ENCODE results near the gene CHRND. TPM values are rescaled to one million over a fixed set of nuclear protein-coding genes. Genes with fewer than 3 reads are reported as not detected.

The CHRND gene
- total RNA-seq, 1 experiment from 2014 or later = not detected

DNA sequence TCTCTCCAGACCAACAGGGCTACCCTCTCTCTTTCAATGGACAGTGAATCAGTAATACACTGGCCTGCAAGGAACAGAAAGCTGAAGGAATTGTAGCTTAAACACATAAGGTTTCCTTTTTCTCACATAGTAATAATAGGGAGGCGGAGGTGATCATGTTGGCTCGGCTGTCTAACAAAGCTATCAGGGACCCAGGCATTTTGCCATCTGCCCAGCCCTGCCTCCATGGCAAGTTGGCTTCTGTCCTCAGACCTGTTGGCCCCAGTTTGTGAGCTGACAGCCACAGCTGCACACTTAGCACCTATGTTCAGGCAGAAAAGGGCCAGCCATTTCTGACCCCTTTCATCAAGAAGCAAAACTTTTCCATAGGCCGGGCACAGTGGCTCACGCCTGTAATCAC lies 11.5 kb downstream of the CHRND start:
- no peaks in the 10 kb centered on the region for H3K9me2 ChIP-seq (ENCODE audit: insufficient read depth)
- CTCF ChIA-PET = no interaction called here

GRCh38 chr2:232538671-232539070 lies 12.7 kb downstream of the CHRND start:
- Histone ChIP-seq H3K4me3 (no peak overlapping the region), H3K27me3 (ENCODE audit: insufficient read depth, low read depth) (no peaks in the 10 kb centered on the region), H3K9me3 (ENCODE audit: insufficient read depth, low read depth) (0 out of 2 replicates have a peak, but pooled peaks cover 2% of the 10 kb centered on the region), H3K36me3 (ENCODE audit: low read depth) (no peaks in the 10 kb centered on the region), H4K20me1 (ENCODE audit: insufficient read depth) (no peaks in the 10 kb centered on the region), H3K27ac (no peak overlapping the region), H3K9me2 (ENCODE audit: insufficient read depth) (no peaks in the 10 kb centered on the region), H3K4me2 (no peak overlapping the region), H3F3A (ENCODE audit: insufficient read depth, low read depth) (no peaks in the 10 kb centered on the region), H3K79me2 (ENCODE audit: low read depth) (no peaks in the 10 kb centered on the region), H2AFZ (no peak overlapping the region), H3K4me1 (replicated peaks; ENCODE audit: insufficient read depth) (no peaks in the 10 kb centered on the region)
- no peak for DNase-seq
- no TSS peak for BruUV-seq (replicated peaks)
- no peak for TF ChIP-seq CTCF (conservative IDR thresholded peaks at IDR 0.05)
- TF ChIP-seq EZH2 (IDR thresholded peaks at IDR 0.05; ENCODE audit: low read depth) = no peak
- intact Hi-C loops (cut with micrococcal nuclease; ENCODE audit: unreplicated experiment) = no loop called here
- ChIA-PET POLR2A (ENCODE audit: unreplicated experiment) (interaction anchor here (0.6 kb wide), 1 partner anchor 88 kb away, joined by 11 read pairs; no protein-coding TSS in a partner anchor), CTCF (interaction anchor here (0.6 kb wide), 1 partner anchor 228 kb away, joined by 7 read pairs; no protein-coding TSS in a partner anchor)

More for the DNA sequence above, 11.5 kb downstream of the CHRND start:
- H3K4me2 ChIP-seq = no peak overlapping the region
- no peak overlapping the region for H2AFZ ChIP-seq
- no peaks in the 10 kb centered on the region for H3K27me3 ChIP-seq (ENCODE audit: insufficient read depth, low read depth)
- no peak for TF ChIP-seq EZH2 (IDR thresholded peaks at IDR 0.05; ENCODE audit: low read depth)
- TF ChIP-seq CTCF (conservative IDR thresholded peaks at IDR 0.05) = no peak
- intact Hi-C loops (cut with micrococcal nuclease; ENCODE audit: unreplicated experiment) = no loop called here
- no peaks in the 10 kb centered on the region for H4K20me1 ChIP-seq (ENCODE audit: insufficient read depth)
- H3K79me2 ChIP-seq (ENCODE audit: low read depth) = no peaks in the 10 kb centered on the region
- POLR2A ChIA-PET (ENCODE audit: unreplicated experiment) = no interaction called here
- no peaks in the 10 kb centered on the region for H3F3A ChIP-seq (ENCODE audit: insufficient read depth, low read depth)
- BruUV-seq (replicated peaks) = no TSS peak
- H3K36me3 ChIP-seq (ENCODE audit: low read depth) = no peaks in the 10 kb centered on the region
- no peak overlapping the region for H3K27ac ChIP-seq
- 0 out of 2 replicates have a peak, but pooled peaks cover 2% of the 10 kb centered on the region for H3K9me3 ChIP-seq (ENCODE audit: insufficient read depth, low read depth)
- no peaks in the 10 kb centered on the region for H3K4me1 ChIP-seq (replicated peaks; ENCODE audit: insufficient read depth)
- no peak overlapping the region for H3K4me3 ChIP-seq
- DNase-seq = no peak

- intact Hi-C loops (cut with micrococcal nuclease; ENCODE audit: unreplicated experiment) = no loop called here
- Histone ChIP-seq H3K4me2 (no peak within 1 kb of the TSS), H3K9me2 (ENCODE audit: insufficient read depth) (no peaks in the 10 kb centered on the region), H2AFZ (no peak within 1 kb of the TSS), H3K36me3 (ENCODE audit: low read depth) (no peaks in the 10 kb centered on the region), H3K9me3 (ENCODE audit: insufficient read depth, low read depth) (0 out of 2 replicates have a peak, but pooled peaks cover 2% of the 10 kb centered on the region), H3K79me2 (ENCODE audit: low read depth) (no peaks in the 10 kb centered on the region), H3K4me1 (replicated peaks; ENCODE audit: insufficient read depth) (no peaks in the 10 kb centered on the region), H3K27me3 (ENCODE audit: insufficient read depth, low read depth) (no peaks in the 10 kb centered on the region), H3K4me3 (no peak within 1 kb of the TSS), H3K27ac (no peak within 1 kb of the TSS), H3F3A (ENCODE audit: insufficient read depth, low read depth) (no peaks in the 10 kb centered on the region), H4K20me1 (ENCODE audit: insufficient read depth) (no peaks in the 10 kb centered on the region)
- BruUV-seq (replicated peaks) = no TSS peak
- TF ChIP-seq EZH2 (IDR thresholded peaks at IDR 0.05; ENCODE audit: low read depth) = no peak
- no peak for TF ChIP-seq CTCF (conservative IDR thresholded peaks at IDR 0.05)
- DNase-seq = no peak
- POLR2A ChIA-PET (ENCODE audit: unreplicated experiment) = no interaction called here
- CTCF ChIA-PET = interaction anchor here (0.5 to 0.7 kb wide), 2 partner anchors 63 to 106 kb away, joined by 3 to 4 read pairs; no protein-coding TSS in a partner anchor
These were observed 13.6 kb downstream of the CHRND start, which contains the start of gene CHRNG for GRCh38 chr2:232539298-232540231. CHRNG (plus strand) TSS chr2:232539692; CDS start chr2:232539748, 56 bp downstream.

All from PC-9 (cell line).